K562 (cell line): ENCODE data around the gene PNPLA2. TPM values are rescaled to one million over a fixed set of nuclear protein-coding genes. Genes with fewer than 3 reads are reported as not detected.

ENCODE experiments used
- ATAC-seq: fragments of 200-7000 bp; cut with Tn5 transposase; 3 replicates; pipeline ENCODE4 v1.9.1; 2020; ENCODE audit warnings: moderate library complexity
- BruUV-seq: library from RNA; stranded (reverse); fragments of 400-500 nt; replicated peaks from 2 replicates; lab custom pipeline; 2021; lab: Mats Ljungman, UMichigan
- CTCF ChIA-PET: fragments of 300-600 bp; formaldehyde crosslinking; extraction: SDS; loops from one replicate; lab custom pipeline; 2021; ENCODE audit warnings: low intra/inter-chr PET ratio; lab: Yijun Ruan, JAX
- POLR2A ChIA-PET: fragments of 300-600, 350-650 bp; sonication (Branson Sonifier 250); formaldehyde crosslinking; extraction: SDS; loops from one replicate; lab custom pipeline; 2021; ENCODE audit warnings: antibody characterized with exemption, inconsistent platforms; lab: Yijun Ruan, JAX
- DNase-seq, 4 experiments: peaks; one replicate each; pipeline versions ENCODE4 v3.0.0 to v3.0.0-alpha.2; 2011 to 2018; ENCODE audit warnings: low spot score in 3 of 4, mixed read lengths in 3 of 4; ENCODE audit errors: extremely low read depth in 1 of 4
- FAIRE-seq: peaks from 2 replicates; lab custom pipeline; 2011; peaks lifted over from hg19 to GRCh38; lab: Jason Lieb, UNC
- H2AFZ ChIP-seq: 2 replicates; pipeline ENCODE4 v1.6.0; 2011; ENCODE audit warnings: low read depth, low read length, control low read depth, inconsistent platforms
- H3K27ac ChIP-seq: fragments of 200-600 bp; 3 replicates; pipeline ENCODE4 v1.8.0; 2011; ENCODE audit warnings: low read depth, mild to moderate bottlenecking, control low read depth, inconsistent platforms, low read length, moderate library complexity, mixed read lengths; ENCODE audit errors: extremely low read depth
- H3K27me3 ChIP-seq, 2 experiments: fragments of 300-600 bp in 1 of 2; 2 replicates in 1 of 2; 3 replicates in 1 of 2; pipeline versions ENCODE4 v1.6.0 to v1.8.0; 2011; ENCODE audit warnings: inconsistent platforms in 2 of 2, low read length in 2 of 2, mild to moderate bottlenecking in 1 of 2, mixed read lengths in 1 of 2, moderate library complexity in 1 of 2; ENCODE audit not compliant: control insufficient read depth in 2 of 2, insufficient read depth in 2 of 2
- H3K36me3 ChIP-seq: fragments of 300-600 bp; 3 replicates; pipeline ENCODE4 v1.8.0; 2011; ENCODE audit warnings: mild to moderate bottlenecking, low read length, inconsistent platforms; ENCODE audit not compliant: control insufficient read depth, insufficient read depth
- H3K4me1 ChIP-seq, 2 experiments: fragments of 200-600 bp in 1 of 2; replicated peaks in 1 of 2; 2 replicates in 1 of 2; 3 replicates in 1 of 2; pipeline versions ENCODE4 v1.5.1 to v1.8.0; 2011; ENCODE audit warnings: inconsistent platforms in 2 of 2, low read length in 2 of 2, mild to moderate bottlenecking in 1 of 2, mixed read lengths in 1 of 2, moderate library complexity in 1 of 2; ENCODE audit not compliant: control insufficient read depth in 2 of 2, insufficient read depth in 2 of 2
- H3K4me2 ChIP-seq: 2 replicates; pipeline ENCODE4 v1.6.1; 2011; ENCODE audit warnings: low read length, control low read depth, inconsistent platforms, mixed read lengths; ENCODE audit not compliant: insufficient read depth
- H3K4me3 ChIP-seq: fragments of 200-600 bp; sonication (generic), shearing (Covaris generic); 2 replicates; pipeline ENCODE4 v1.5.1; 2016; ENCODE audit warnings: control low read depth, inconsistent platforms
- H3K79me2 ChIP-seq: fragments of 200-600 bp; 3 replicates; pipeline ENCODE4 v1.8.0; 2011; ENCODE audit warnings: low read length, inconsistent platforms; ENCODE audit not compliant: control insufficient read depth, insufficient read depth
- H3K9ac ChIP-seq, 2 experiments: 2 replicates each; pipeline versions ENCODE4 v1.6.0 to v1.6.1; 2011; ENCODE audit warnings: low read depth in 2 of 2, low read length in 2 of 2, control low read depth in 1 of 2, inconsistent platforms in 1 of 2, mild to moderate bottlenecking in 1 of 2, mixed read lengths in 1 of 2; ENCODE audit not compliant: insufficient read depth in 1 of 2
- H3K9me1 ChIP-seq: one replicate; pipeline ENCODE4 v1.6.0; 2011; ENCODE audit warnings: inconsistent platforms, mild to moderate bottlenecking, low read length, moderate library complexity; ENCODE audit not compliant: control insufficient read depth, insufficient read depth
- H3K9me3 ChIP-seq: replicated peaks from 2 replicates; pipeline ENCODE4 v1.5.1; 2011; ENCODE audit warnings: low read depth, low read length, inconsistent platforms; ENCODE audit not compliant: control insufficient read depth, insufficient read depth
- H4K20me1 ChIP-seq: replicated peaks from 2 replicates; pipeline ENCODE4 v1.6.1; 2011; ENCODE audit warnings: low read length, inconsistent platforms, mixed read lengths; ENCODE audit not compliant: control insufficient read depth, insufficient read depth
- CEBPG ChIP-seq, 3 experiments: fragments of 200-800 bp in 1 of 3; sonication (Bioruptor generic) in 1 of 3; sonication (generic) in 1 of 3; formaldehyde crosslinking in 1 of 3; IDR thresholded peaks in 2 of 3; conservative IDR thresholded peaks in 1 of 3; 2 replicates each; pipeline versions ENCODE4 v1.6.1 to v1.8.0; 2016 to 2022; ENCODE audit warnings: missing compliant biosample characterization in 2 of 3, missing genetic modification characterization in 2 of 3, mild to moderate bottlenecking in 1 of 3, missing genetic modification reagents in 1 of 3
- CHD4 ChIP-seq: fragments of 200-600 bp; sonication (generic); IDR thresholded peaks from 3 replicates; pipeline ENCODE4 v1.6.1; 2012; ENCODE audit warnings: low read depth, mild to moderate bottlenecking, mixed read lengths, low read length, inconsistent platforms; ENCODE audit not compliant: insufficient read depth, insufficient replicate concordance, poor library complexity, severe bottlenecking
- DPF2 ChIP-seq: fragments of 450-650 bp; IDR thresholded peaks from 2 replicates; pipeline ENCODE4 v1.6.1; 2016
- KDM2B ChIP-seq: fragments of 250-450 bp; sonication (Bioruptor Pico); IDR thresholded peaks from 2 replicates; pipeline ENCODE4 v1.8.0; 2021; ENCODE audit warnings: mild to moderate bottlenecking, moderate library complexity
- POLR2H ChIP-seq: IDR thresholded peaks from 2 replicates; pipeline ENCODE4 v1.6.1; 2016; ENCODE audit warnings: missing genetic modification characterization, low read depth, mild to moderate bottlenecking, control low read depth, missing compliant biosample characterization, moderate library complexity
- RBFOX2 ChIP-seq: fragments of 200-400 bp; formaldehyde crosslinking; IDR thresholded peaks from 2 replicates; pipeline ENCODE4 v1.6.1; 2017; ENCODE audit warnings: low read depth, mild to moderate bottlenecking, low read length, moderate library complexity
- TAL1 ChIP-seq: fragments of 450-650 bp; IDR thresholded peaks from 2 replicates; pipeline ENCODE4 v1.6.1; 2016; ENCODE audit warnings: mild to moderate bottlenecking
- WGBS: fragments of 100-300 bp; shearing (Covaris generic); methylation state at CpG from one replicate; pipeline ENCODE4 v1.1.6; 2016; ENCODE audit warnings: low coverage, mixed read lengths; ENCODE audit not compliant: insufficient coverage; ENCODE audit errors: missing lambda C conversion rate; 5-methylcytosine and 5-hydroxymethylcytosine counted together
- in situ Hi-C: fragments of 300-500 bp; cut with MboI; formaldehyde crosslinking; loops from 4 replicates; pipeline ENCODE4 v1.15.0; 2018; ENCODE audit warnings: inconsistent platforms, mixed read lengths
- intact Hi-C: fragments of 100-400 bp; cut with micrococcal nuclease; formaldehyde crosslinking; loops from 2 replicates; pipeline ENCODE4 v1.14.2; 2022
- polyA plus RNA-seq, 8 experiments: library from polyadenylated mRNA; depleted of rRNA in 4 of 8; stranded (reverse) in 5 of 8; unstranded in 3 of 8; fragments of >200 nt; fragmentation: Nextera tagmentation in 2 of 8; fragmentation: Illumina TruSeq in 1 of 8; extraction: Ambion mirVana in 2 of 8; extraction: Trizol in 1 of 8; gene quantifications; 2 replicates each; pipeline versions ENCODE4 v1.2.1 to v1.2.3, GENCODE V29; 2011 to 2014; ENCODE audit warnings: inconsistent platforms in 1 of 8, missing spikeins in 1 of 8
- total RNA-seq, 7 experiments: library from RNA; depleted of rRNA in 6 of 7; stranded (reverse); fragments of >200 nt in 6 of 7; fragmentation: Illumina TruSeq in 2 of 7; extraction: Trizol in 2 of 7; gene quantifications; 2 replicates each; pipeline versions ENCODE4 v1.2.1 to v1.2.3, GENCODE V29; 2011 to 2021; ENCODE audit warnings: low replicate concordance in 1 of 7
- TF ChIP-seq, protein P1 (sequence below): IDR thresholded peaks from 3 replicates; pipeline ENCODE4 v1.6.1; 2011; ENCODE audit warnings: borderline replicate concordance, mild to moderate bottlenecking; ENCODE audit not compliant: insufficient read length, insufficient read depth

Gene PNPLA2
- total and polyA plus RNA-seq, 9 of the 15 experiments (the other 6 are each of a cell fraction or from before 2014, with no cell fraction given): 0.39 to 87.1 (median 8.4) TPM

GRCh38 chr11:826836-827145 lies 8.1 kb downstream of the PNPLA2 start:
- Histone ChIP-seq H3K4me3 (peak overlapping the region; percentile 52), H3K27ac (peak overlapping the region; percentile 85), H3K4me1 (peaks cover 24 to 93% of the 10 kb centered on the region in 2 experiments), H3K9me1 (peaks cover 5% of the 10 kb centered on the region), H3K27me3 (no peaks in the 10 kb centered on the region), H3K4me2 (peak overlapping the region; percentile 80), H3K9me3 (no peaks in the 10 kb centered on the region), H2AFZ (peak overlapping the region; percentile 95), H3K36me3 (peaks cover 35% of the 10 kb centered on the region; the same call in 1 of the 3 replicates), H3K9ac (peak overlapping the region; percentile 75 to 94), H4K20me1 (no peaks in the 10 kb centered on the region), H3K79me2 (peaks cover 5% of the 10 kb centered on the region; the same call in 2 of the 3 replicates)
- CTCF ChIA-PET: no interaction called here
- in situ Hi-C loops (no loop called here), intact Hi-C loops (no loop called here)
- POLR2A ChIA-PET: interaction anchor here (0.6 to 0.9 kb wide), 2 partner anchors 14 to 738 kb away, joined by 3 read pairs; no protein-coding TSS in a partner anchor
- ATAC-seq (peak; percentile 60), DNase-seq (peak in 2 of 4 experiments; percentile 46 to 57), FAIRE-seq (no peak)
- WGBS: 1% methylated on average over 19 of the region's 22 CpGs
- BruUV-seq: no TSS peak
- TF ChIP-seq CHD4 (no peak), POLR2H (tag) (0 out of 2 replicates have a peak, but pooled peaks have one; percentile 5), RBFOX2 (no peak), TAL1 (no peak), CEBPG (CRISPR knock-in tag; IDR thresholded peaks at IDR 0.05) (peak; percentile 50; the same call in 1 of the 2 replicates), CEBPG (tag; conservative IDR thresholded peaks at IDR 0.05 in 1 of 2, IDR thresholded peaks at IDR 0.05 in 1 of 2) (peak in 1 of 2 experiments; percentile 45; a peak in 2 of 4 replicates), KDM2B (CRISPR knock-in tag) (0 out of 2 replicates have a peak, but pooled peaks have one; percentile 34), DPF2 (0 out of 2 replicates have a peak, but pooled peaks have one; percentile 2)
- TF ChIP-seq, protein P1, sequence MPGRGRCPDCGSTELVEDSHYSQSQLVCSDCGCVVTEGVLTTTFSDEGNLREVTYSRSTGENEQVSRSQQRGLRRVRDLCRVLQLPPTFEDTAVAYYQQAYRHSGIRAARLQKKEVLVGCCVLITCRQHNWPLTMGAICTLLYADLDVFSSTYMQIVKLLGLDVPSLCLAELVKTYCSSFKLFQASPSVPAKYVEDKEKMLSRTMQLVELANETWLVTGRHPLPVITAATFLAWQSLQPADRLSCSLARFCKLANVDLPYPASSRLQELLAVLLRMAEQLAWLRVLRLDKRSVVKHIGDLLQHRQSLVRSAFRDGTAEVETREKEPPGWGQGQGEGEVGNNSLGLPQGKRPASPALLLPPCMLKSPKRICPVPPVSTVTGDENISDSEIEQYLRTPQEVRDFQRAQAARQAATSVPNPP: no peak
